SK-N-SH treated with all-trans-retinoic acid at 6 μM for 48 hours (cell line): Measurements from ENCODE around the gene AKAP6.

Source experiments
- ATAC-seq: fragments of 200-7000 bp; cut with Tn5 transposase; 3 replicates; pipeline ENCODE4 v1.9.1; 2020; ENCODE audit warnings: mild to moderate bottlenecking, moderate library complexity
- ARNTL ChIP-seq: fragments of 450-650 bp; formaldehyde crosslinking; IDR thresholded peaks from 2 replicates; pipeline ENCODE4 v1.5.0; 2020; ENCODE audit warnings: low read depth, mild to moderate bottlenecking, moderate library complexity, borderline replicate concordance
- BACH2 ChIP-seq: fragments of 250-450 bp; sonication (Bioruptor Pico); IDR thresholded peaks from 2 replicates; pipeline ENCODE4 v1.9.0; 2021; ENCODE audit warnings: mild to moderate bottlenecking, borderline replicate concordance
- CSDC2 ChIP-seq: fragments of 250-450 bp; sonication (Bioruptor Pico); IDR thresholded peaks from 2 replicates; pipeline ENCODE4 v1.5.0; 2020; ENCODE audit warnings: mild to moderate bottlenecking, moderate library complexity
- ESRRG ChIP-seq: fragments of 250-450 bp; sonication (Bioruptor Pico); IDR thresholded peaks from 2 replicates; pipeline ENCODE4 v1.6.1; 2021; ENCODE audit warnings: mild to moderate bottlenecking
- GLIS3 ChIP-seq: fragments of 250-450 bp; sonication (Bioruptor Pico); IDR thresholded peaks from 2 replicates; pipeline ENCODE4 v1.5.0; 2020; ENCODE audit warnings: mild to moderate bottlenecking, moderate library complexity
- ISL1 ChIP-seq: fragments of 250-450 bp; sonication (Bioruptor Pico); IDR thresholded peaks from 2 replicates; pipeline ENCODE4 v2.1.2; 2022; ENCODE audit warnings: mild to moderate bottlenecking, moderate library complexity
- OSR1 ChIP-seq: fragments of 250-450 bp; sonication (Bioruptor Pico); IDR thresholded peaks from 2 replicates; pipeline ENCODE4 v1.8.0; 2022; ENCODE audit warnings: moderate library complexity, mild to moderate bottlenecking, inconsistent platforms
- POU6F1 ChIP-seq: fragments of 250-450 bp; sonication (Bioruptor Pico); IDR thresholded peaks from 2 replicates; pipeline ENCODE4 v1.8.0; 2021; ENCODE audit warnings: low read depth, mild to moderate bottlenecking, moderate library complexity, borderline replicate concordance
- RARB ChIP-seq: fragments of 250-450 bp; sonication (Bioruptor Pico); IDR thresholded peaks from 2 replicates; pipeline ENCODE4 v1.8.0; 2021; ENCODE audit warnings: mild to moderate bottlenecking, moderate library complexity
- TSHZ2 ChIP-seq: fragments of 250-450 bp; sonication (Bioruptor Pico); IDR thresholded peaks from 2 replicates; pipeline ENCODE4 v1.5.0; 2020; ENCODE audit warnings: mild to moderate bottlenecking, moderate library complexity
- ZC3H10 ChIP-seq: fragments of 250-450 bp; sonication (Bioruptor Pico); IDR thresholded peaks from 2 replicates; pipeline ENCODE4 v1.5.1; 2021; ENCODE audit warnings: mild to moderate bottlenecking, moderate library complexity
- ZFP3 ChIP-seq: fragments of 250-450 bp; sonication (Bioruptor Pico); IDR thresholded peaks from 2 replicates; pipeline ENCODE4 v1.5.0; 2020; ENCODE audit warnings: mild to moderate bottlenecking, moderate library complexity
- ZFP30 ChIP-seq: fragments of 450-650 bp; formaldehyde crosslinking; IDR thresholded peaks from 2 replicates; pipeline ENCODE4 v1.5.0; 2022; ENCODE audit warnings: mild to moderate bottlenecking, moderate library complexity
- ZNF565 ChIP-seq: fragments of 450-650 bp; formaldehyde crosslinking; conservative IDR thresholded peaks from 2 replicates; pipeline ENCODE4 v1.5.0; 2020; ENCODE audit warnings: low read depth, mild to moderate bottlenecking, moderate library complexity
- ZNF70 ChIP-seq: fragments of 450-650 bp; formaldehyde crosslinking; IDR thresholded peaks from 2 replicates; pipeline ENCODE4 v1.5.0; 2020; ENCODE audit warnings: mild to moderate bottlenecking, moderate library complexity
- ZNF8 ChIP-seq: fragments of 450-650 bp; formaldehyde crosslinking; IDR thresholded peaks from 2 replicates; pipeline ENCODE4 v1.5.0; 2020; ENCODE audit warnings: mild to moderate bottlenecking, moderate library complexity
- TF ChIP-seq, protein P1 (sequence below): fragments of 250-450 bp; sonication (Bioruptor Pico); IDR thresholded peaks from 2 replicates; pipeline ENCODE4 v1.5.1; 2021; ENCODE audit warnings: mild to moderate bottlenecking, moderate library complexity
- TF ChIP-seq, protein P2 (sequence below): fragments of 250-450 bp; sonication (Bioruptor Pico); IDR thresholded peaks from 2 replicates; pipeline ENCODE4 v1.8.0; 2020; ENCODE audit warnings: mild to moderate bottlenecking, moderate library complexity, borderline replicate concordance

Gene AKAP6

GRCh38 chr14:32706721-32707519, 377.8 kb downstream of the AKAP6 start:
- TF ChIP-seq ISL1 (CRISPR knock-in tag) (no peak), ZFP30 (CRISPR knock-in tag) (no peak), TSHZ2 (CRISPR knock-in tag) (no peak), ZNF8 (CRISPR knock-in tag) (no peak), ARNTL (no peak), ZC3H10 (CRISPR knock-in tag) (no peak), RARB (CRISPR knock-in tag) (no peak), GLIS3 (CRISPR knock-in tag) (no peak)
- TF ChIP-seq, protein P1, sequence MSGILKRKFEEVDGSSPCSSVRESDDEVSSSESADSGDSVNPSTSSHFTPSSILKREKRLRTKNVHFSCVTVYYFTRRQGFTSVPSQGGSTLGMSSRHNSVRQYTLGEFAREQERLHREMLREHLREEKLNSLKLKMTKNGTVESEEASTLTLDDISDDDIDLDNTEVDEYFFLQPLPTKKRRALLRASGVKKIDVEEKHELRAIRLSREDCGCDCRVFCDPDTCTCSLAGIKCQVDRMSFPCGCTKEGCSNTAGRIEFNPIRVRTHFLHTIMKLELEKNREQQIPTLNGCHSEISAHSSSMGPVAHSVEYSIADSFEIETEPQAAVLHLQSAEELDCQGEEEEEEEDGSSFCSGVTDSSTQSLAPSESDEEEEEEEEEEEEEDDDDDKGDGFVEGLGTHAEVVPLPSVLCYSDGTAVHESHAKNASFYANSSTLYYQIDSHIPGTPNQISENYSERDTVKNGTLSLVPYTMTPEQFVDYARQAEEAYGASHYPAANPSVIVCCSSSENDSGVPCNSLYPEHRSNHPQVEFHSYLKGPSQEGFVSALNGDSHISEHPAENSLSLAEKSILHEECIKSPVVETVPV (CRISPR knock-in tag) = no peak
- TF ChIP-seq, protein P2, sequence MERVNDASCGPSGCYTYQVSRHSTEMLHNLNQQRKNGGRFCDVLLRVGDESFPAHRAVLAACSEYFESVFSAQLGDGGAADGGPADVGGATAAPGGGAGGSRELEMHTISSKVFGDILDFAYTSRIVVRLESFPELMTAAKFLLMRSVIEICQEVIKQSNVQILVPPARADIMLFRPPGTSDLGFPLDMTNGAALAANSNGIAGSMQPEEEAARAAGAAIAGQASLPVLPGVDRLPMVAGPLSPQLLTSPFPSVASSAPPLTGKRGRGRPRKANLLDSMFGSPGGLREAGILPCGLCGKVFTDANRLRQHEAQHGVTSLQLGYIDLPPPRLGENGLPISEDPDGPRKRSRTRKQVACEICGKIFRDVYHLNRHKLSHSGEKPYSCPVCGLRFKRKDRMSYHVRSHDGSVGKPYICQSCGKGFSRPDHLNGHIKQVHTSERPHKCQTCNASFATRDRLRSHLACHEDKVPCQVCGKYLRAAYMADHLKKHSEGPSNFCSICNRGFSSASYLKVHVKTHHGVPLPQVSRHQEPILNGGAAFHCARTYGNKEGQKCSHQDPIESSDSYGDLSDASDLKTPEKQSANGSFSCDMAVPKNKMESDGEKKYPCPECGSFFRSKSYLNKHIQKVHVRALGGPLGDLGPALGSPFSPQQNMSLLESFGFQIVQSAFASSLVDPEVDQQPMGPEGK = no peak
- TF ChIP-seq, all 23 proteins: peak for 0
- ATAC-seq = no peak

DNA sequence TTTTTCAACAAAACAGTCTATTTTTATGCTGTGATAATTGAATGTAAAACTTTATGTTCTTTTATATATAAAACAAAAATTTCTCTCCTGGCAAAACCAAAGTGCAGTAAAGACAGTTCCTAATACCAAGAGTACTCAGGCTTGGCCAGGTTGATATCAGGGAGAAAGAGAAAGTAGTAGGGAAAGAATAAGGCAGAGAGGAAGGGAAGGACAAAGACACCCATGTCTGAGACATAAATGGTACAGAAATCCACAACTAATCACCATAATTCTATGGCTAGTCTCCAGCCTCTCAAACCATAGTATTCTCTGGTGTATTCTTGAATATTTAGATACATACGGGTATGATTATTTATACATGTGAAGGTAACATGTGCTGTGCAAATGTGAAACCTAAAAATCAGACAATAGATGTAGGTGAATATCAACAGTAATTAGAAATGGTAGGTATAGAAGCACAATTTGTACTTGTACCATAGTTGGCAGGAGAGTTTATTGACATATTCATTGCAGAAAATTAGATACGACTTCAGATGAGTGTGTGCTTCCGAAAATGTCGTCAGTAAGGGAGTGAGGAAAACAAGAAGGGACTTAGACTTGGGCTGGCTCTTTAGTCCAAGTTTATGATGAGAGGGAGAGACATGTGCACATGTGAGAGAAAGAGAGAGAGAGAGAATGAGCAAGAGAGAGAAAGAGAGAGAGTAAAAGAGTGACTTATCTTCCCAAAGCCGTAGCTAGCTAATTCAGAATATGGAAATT, 378.8 kb downstream of the AKAP6 start:
- TF ChIP-seq ISL1 (CRISPR knock-in tag) = no peak
- no peak for TF ChIP-seq ZC3H10 (CRISPR knock-in tag)
- no peak for TF ChIP-seq OSR1
- TF ChIP-seq ZNF70 (CRISPR knock-in tag) = no peak
- TF ChIP-seq RARB (CRISPR knock-in tag) = no peak
- TF ChIP-seq, protein P2 = no peak
- no peak for TF ChIP-seq ZFP3 (CRISPR knock-in tag)
- ATAC-seq = no peak

DNA sequence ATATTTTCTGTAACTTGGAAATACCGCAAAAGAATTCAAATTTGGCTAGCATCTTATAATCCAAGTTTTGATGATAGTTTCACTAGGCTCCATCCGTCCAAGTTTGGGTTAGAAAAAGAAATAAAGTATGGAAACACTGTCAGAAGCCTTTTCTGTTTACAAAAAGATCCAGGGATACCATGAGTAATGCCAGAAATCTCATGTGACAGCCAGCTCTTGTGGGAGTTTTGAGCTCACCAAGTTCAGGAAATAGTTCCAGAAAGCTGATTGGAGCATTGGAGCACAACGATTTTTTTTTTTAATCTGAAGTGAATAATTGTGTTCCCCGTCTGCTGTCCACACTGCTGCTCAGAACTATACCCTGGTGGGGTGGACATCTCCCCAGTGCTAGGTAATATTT, 379.9 kb downstream of the AKAP6 start:
- ATAC-seq = peak; percentile 86
- no peak for TF ChIP-seq ZNF8 (CRISPR knock-in tag)
- no peak for TF ChIP-seq ESRRG (CRISPR knock-in tag)
- TF ChIP-seq RARB (CRISPR knock-in tag) = no peak
- no peak for TF ChIP-seq ISL1 (CRISPR knock-in tag)
- no peak for TF ChIP-seq ZFP30 (CRISPR knock-in tag)
- TF ChIP-seq, protein P1 (CRISPR knock-in tag) = no peak
- no peak for TF ChIP-seq CSDC2 (CRISPR knock-in tag)
- no peak for TF ChIP-seq ZNF565 (CRISPR knock-in tag)
- TF ChIP-seq, protein P2 = no peak
- no peak for TF ChIP-seq POU6F1 (CRISPR knock-in tag)
- no peak for TF ChIP-seq BACH2 (CRISPR knock-in tag)
- no peak for TF ChIP-seq ZNF70 (CRISPR knock-in tag)
- TF ChIP-seq TSHZ2 (CRISPR knock-in tag) = no peak
